GM21360 (cell line): ENCODE data around the gene PLK1.
"Not testable (repeated sequence)": the region's sequence is repeated elsewhere in the genome, so short reads cannot be mapped to it uniquely, and the experiment has no call there.

ENCODE experiments used
- ATAC-seq: cut with Tn5 transposase; IDR thresholded peaks from one replicate; pipeline ENCODE4 v1.9.1; 2021; ENCODE audit warnings: mild to moderate bottlenecking, moderate library complexity; ENCODE audit not compliant: unreplicated experiment

The PLK1 gene

DNA sequence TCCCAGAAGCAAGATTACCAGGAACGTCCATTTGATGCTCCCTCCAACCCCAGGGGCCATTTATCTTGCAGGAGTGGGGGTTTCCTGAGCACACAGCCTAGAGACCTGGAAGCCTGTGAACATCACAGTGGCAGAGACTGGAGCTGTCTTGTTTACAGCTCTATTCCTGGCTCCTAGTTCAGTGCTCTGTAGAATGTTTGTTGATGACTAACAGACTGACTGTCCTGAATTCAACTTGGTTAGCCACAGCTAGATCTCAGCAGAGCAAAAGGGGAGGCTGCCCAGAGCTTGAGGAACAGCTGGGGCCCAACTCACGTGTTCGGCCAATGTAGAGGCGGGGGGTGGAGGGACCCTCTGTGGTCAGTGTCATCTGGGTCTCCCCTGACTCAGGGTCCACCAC, 27.8 kb downstream of the PLK1 start:
- ATAC-seq = no peak

DNA sequence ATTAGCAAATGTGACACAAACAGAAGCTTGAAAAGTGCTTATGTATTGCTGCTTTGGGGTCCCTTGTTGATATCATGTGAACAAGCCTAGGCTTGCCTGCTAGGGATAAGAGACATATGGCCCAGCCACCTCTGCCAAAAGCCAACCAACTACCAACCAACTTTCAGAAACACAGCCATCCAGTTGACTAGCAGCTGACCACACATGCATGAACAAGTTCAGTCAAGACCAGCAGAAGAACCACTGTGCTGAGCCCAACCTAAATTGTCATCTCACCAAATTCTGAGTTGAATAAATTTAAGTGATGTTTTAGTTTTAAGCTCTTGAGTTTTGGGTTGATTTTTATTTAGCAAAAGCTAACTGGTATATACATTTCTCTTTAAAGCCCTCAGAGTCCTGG, 30.8 kb downstream of the PLK1 start:
- ATAC-seq = no peak

DNA sequence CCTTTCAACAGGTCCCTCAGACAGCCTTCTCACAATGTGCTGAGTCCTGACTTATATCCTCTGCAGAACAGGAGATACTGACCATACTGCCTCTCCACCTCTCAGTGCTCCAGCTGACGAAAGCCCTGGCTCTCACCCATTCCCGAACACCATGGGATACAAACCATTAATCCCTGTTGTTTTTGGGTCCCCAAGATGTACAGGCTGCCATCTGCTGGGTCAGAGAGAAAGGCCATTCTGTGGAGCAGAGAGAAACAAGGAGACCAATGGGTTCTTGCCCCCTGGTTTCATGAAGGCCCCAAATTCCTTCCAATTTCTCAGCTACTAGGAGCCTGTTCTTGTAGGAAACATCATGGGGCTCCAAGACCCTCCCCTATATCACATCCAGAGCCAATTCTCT, 31.3 kb downstream of the PLK1 start:
- ATAC-seq = no peak

DNA sequence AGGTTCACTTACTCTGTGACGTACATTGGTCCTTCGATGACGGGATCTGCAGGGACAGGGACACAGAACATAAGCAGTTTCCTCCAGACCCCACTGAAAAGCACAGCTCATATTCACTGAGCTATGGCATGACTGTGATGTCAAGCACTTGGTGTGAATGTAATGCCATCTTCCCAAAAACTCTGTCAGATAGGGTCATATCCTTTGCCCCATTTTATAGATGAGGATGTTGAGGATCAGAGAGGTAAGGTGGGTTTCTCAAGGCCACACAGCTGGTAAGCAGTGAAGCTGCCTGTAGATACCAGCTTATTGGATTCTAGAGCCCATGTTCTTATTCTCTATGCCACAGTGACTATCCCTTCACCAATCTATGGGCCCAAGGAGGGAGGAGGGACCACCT, 31.8 kb downstream of the PLK1 start:
- ATAC-seq = no peak

DNA sequence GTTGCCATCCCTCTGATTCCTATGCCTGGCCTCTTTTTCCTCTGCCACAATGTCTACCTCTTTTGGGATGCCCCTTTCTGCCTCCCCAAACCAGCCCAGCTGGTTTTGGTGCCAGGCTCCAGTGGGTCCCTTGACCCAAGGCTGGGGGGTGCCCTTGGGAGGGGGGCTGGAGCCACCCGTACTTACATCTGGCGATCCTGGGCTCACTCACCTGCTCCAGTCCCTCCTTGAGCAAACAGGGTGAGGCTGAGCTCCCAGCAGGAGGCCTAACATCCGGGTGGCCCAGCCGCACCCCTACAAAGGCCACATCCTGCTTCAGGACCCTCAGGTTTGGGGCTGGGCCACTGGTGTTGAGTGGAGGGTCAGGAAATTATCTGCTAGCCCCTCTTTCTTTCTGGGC, 33.1 kb downstream of the PLK1 start:
- no peak for ATAC-seq

DNA sequence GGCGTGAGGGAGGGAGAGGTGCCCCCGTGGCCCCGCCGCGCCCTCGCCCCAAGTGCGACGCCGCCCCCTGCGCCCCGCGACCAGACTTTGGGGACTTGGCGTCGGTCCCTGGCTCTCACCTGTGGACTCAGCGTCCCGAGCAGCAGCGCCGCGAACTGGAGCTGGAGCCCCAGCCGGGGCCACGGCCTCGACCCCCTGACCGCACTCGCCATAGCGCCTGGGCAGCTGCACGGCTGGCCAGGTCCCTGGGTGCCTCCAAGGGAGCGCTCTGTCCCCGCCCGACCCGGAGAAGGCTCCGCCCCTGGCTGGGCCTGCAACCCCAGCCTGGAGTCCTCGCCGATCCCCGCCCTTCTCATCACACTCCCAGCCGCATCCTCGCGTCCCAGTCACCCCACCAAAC, 34.3 kb downstream of the PLK1 start, which contains the start of gene ERN2:
TSS of gene ERN2 (minus strand) at position 247 of the 400 bp plus-strand sequence. CDS start at position 212, 35 bp downstream.
- no peak for ATAC-seq

DNA sequence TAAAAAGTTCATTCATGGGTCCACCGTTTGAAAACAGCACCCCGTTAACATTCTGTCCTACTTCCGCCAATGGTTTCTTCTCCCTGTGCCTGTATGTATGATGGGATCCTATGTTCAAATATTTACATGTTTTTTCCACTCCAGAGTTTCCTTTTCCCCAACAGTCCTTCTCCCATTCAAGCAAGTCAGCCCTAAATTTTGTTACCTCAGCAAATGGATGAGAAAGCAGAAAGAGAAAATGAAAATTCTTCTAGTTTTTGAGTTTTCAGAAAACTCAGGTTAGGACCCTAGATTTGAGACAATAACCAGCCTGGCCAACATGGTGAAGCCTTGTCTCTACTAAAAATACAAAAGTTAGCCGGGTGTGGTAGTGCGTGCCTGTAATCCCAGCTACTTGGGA, 37.8 kb downstream of the PLK1 start:
- no peak for ATAC-seq

DNA sequence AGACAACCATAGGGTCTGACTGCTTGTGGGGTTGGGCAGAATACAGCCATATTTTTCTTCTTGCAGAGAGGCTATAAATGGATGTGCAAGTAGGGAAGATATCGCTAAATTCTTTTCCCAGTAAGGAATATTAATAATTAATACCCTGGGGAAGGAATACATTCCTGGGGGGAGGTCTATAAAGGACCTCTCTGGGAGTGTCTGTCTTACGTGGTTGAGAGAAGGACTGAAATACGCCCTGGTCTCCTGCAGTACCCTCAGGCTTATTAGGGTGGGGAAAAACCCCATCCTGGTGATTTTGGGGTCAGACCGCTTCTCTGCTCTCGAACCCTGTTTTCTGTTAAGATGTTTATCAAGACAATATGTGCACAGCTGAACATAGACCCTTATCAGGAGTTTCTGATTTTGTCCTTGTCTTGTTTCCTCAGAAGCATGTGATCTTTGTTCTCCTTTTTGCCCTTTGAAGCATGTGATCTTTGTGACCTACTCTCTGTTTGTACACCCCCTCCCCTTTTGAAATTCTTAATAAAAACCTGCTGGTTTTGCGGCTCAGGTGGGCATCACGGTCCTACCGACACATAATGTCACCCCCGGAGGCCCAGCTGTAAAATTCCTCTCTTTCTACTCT, 44.0 kb downstream of the PLK1 start:
- ATAC-seq = not testable (repeated sequence)

DNA sequence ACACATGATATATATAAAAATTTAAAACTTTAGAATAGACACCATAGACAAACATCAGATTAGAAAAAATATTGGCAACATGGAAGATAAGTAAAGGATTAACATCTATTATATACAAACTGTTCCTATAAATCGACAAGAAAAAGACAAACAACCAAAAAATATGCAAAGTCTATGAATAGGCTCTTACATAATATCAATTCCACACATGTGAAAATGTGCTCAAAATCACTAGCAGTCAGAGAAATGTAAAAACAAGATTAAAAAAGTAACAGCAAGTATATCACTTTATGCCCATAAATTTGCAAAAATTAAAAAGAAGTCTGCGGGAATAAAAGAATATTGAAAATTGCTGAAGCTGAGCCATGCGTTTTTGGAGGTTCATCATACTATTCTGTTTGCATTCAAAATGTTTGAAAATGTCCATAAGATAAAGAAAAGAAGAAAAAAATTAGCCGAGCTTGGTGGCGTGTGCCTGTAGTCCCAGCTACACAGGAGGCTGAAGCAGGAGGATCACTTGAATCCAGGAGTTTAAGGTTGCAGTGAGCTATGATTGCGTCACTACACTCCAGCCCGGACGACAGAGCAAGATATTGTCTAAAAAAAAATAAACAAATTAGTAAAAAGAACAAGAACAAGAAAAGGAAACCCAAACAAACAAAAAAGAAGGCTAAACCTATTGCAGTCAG, 45.6 kb downstream of the PLK1 start:
- ATAC-seq = no peak

DNA sequence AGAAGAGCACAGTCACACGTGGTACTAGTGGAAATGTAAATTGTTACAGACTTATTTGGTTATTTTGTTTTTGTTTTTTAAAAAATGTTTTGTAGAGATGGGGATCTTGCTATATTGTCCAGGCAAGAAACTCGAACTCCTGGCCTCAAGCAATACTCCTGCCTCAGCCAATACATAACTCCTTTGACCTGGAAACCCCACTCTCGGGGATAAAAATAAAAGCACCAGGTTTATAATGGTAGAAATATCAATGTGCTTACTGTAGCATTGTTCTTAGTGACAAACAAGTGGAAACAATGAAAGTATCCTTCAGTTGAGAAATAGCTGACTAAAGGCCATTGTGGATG, 46.1 kb downstream of the PLK1 start:
- no peak for ATAC-seq

DNA sequence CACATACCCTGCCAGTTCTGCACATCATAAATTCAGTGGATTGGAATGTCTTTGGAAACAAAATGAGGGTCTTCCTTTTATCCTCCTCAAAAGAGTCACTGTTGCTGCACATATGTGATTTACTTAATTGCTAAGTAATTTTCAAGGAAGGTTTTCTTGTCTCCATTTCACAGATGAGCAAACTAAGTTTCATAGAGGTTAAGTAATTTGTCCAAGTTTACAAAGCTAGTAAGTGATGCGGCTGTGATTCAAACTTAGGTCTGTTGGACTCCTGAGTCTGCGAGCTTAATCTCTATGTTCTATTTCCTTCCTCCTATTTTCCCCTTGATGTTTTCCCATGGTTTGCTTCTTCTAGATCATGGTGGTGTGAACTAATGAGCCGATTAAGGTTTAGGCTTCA, 48.0 kb downstream of the PLK1 start:
- no peak for ATAC-seq

DNA sequence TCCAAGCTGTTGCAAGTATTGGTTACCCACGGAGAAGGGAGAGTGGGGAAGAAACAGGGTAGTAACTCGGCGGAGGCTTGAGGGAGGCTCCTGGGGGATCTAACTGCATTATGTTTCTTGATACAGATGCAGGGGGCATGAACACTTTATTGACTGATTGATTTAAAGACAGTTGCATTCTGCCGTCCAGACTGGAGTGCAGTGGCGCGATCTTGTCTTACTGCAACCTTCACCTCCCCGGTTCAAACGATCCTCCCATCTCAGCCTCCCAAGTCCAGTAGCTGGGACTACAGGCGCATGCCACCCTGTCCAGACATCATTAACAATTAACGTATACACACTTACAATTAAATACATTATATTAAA, 49.4 kb downstream of the PLK1 start:
- no peak for ATAC-seq

DNA sequence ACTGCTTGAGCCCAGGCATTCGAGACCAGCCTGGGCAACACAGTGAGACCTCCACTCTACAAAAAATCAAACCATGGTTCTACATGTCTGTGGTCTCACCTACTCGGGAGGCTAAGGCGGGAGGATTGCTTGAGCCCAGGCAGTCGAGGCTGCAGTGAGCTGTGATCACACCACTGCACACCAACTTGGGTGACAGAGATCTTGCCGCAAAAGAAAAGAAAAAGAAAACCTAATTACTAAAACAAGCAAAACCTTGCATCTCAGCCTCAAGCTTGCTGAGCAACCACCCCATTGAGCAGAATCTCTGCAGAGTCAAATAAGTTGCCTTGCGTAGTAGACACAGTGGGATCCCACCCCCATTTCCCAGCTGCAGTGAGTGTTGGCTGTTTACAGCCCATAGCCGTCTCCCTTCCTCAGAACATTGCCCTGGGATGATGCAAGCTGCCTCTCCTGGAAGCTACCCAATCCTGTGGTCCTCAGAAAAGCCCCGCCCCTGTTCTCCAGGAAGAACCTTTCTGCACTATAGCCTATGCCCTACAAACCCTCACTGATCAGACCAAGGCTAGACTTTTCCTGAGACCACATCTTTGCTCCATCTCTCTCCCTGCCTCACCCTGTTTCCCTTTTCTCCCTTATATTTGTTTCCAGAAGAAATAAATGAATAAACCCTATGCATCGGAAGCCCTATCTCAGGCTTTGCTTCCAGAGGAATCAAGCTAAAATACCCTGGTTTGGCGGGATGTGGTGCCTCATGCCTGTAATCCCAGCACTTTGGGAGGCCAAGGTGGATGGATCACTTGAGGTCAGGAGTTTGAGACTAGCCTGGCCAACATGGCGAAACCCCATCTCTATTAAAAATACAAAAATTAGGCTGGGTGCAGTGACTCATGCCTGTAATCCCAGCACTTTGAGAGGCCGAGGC, 51.1 kb downstream of the PLK1 start:
- ATAC-seq = no peak

DNA sequence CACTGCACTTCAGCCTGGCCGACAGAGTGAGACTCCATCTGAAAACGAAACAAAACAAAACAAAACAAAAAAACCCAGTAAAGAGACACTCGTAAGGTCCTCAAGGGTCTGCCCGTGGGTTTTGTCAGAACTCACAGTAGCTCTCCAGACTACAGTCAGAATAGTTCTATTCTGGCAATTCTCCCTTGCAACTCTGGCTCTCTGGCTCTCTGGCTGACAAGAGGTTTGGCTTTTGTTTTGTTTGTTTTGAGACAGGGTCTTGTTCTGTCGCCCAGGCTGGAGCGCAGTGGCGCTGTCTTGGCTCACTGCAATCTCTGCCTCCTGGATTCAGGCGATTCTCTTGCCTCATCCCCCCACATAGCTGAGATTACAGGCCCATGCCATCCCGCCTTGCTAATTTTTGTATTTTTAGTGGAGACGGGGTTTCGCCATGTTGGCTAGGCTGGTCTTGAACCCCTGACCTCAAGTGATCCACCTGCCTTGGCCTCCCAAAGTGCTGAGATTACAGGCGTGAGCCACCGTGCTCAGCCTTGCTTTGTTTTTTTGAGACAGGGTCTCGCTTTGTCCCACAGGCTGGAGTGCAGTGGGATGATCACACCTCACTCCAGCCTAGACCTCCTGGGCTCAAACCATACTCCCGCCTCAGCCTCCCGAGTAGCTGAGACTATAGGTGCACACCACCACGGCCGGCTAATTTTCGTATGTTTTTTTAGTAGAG, 55.6 kb downstream of the PLK1 start:
- ATAC-seq = no peak

DNA sequence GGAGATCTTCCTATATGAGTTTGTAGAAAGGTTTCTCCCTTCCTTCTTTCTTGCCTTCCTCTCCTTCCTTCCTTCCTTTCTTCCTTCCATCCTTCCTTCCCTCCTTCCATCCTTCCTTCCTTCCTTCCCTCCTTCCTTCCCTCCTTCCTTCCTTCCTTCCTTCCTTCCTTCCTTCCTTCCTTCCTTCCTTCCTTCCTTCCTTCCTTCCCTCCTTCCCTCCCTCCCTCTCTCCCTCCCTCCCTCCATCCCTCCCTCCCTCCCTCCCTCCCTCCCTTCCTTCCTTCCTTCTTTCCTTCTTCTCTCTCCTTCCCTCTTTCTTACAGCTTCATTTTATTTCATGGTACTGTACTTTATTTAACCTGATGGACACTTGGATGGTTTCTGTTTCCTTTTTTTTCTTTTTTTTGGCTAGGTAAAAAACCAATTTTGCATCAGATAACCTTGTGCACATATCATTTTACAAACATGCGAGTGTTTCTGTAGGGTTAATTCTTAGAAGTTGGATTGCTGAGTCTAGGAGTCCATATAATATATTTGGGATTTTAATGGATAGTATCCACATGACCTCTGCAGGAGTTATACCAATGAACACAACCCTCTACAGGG, 58.8 kb downstream of the PLK1 start:
- ATAC-seq = not testable (repeated sequence)

DNA sequence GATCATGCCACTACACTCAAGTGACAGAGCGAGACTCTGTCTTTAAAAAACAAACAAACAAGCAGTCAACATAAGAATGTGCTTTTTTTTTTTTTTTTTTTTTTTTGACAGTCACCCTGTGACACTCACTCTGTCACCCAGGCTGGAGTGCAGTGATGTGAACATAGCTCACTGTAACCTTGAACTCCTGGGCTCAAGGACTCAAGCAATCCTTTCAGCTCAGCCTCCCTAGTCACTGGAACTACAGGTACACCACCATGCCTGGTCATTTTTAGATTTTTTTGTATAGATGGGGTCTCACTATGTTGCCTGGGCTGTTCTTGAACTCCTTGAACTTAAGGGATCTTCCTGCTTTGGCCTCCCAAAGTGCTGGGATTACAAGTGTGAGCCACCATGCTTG, 60.8 kb downstream of the PLK1 start:
- ATAC-seq = no peak
